HepG2 (cell line): Measurements from ENCODE around the gene HSPA4L. TPM values are rescaled to one million over a fixed set of nuclear protein-coding genes. Genes with fewer than 3 reads are reported as not detected.

ENCODE experiments used
- KLF13 ChIP-seq: sonication (generic); formaldehyde crosslinking; IDR thresholded peaks from 2 replicates; pipeline ENCODE4 v1.4.0; 2020; ENCODE audit warnings: mild to moderate bottlenecking, missing genetic modification reagents
- KMT2A ChIP-seq: sonication (generic); formaldehyde crosslinking; IDR thresholded peaks from 2 replicates; pipeline ENCODE4 v1.4.0; 2020; ENCODE audit warnings: missing genetic modification reagents
- NCOA1 ChIP-seq: sonication (generic); formaldehyde crosslinking; IDR thresholded peaks from 2 replicates; pipeline ENCODE4 v1.9.0; 2021; ENCODE audit warnings: missing genetic modification reagents
- SAFB2 ChIP-seq: sonication (generic); formaldehyde crosslinking; IDR thresholded peaks from 2 replicates; pipeline ENCODE4 v1.5.1; 2020; ENCODE audit warnings: missing genetic modification reagents, low read depth, mild to moderate bottlenecking, borderline replicate concordance
- SIX1 ChIP-seq: sonication (generic); formaldehyde crosslinking; IDR thresholded peaks from 2 replicates; pipeline ENCODE4 v1.4.0; 2020; ENCODE audit warnings: missing genetic modification reagents, borderline replicate concordance
- SRY ChIP-seq: sonication (generic); formaldehyde crosslinking; IDR thresholded peaks from 2 replicates; pipeline ENCODE4 v1.8.0; 2022; ENCODE audit warnings: mild to moderate bottlenecking, missing genetic modification reagents
- TAF1 ChIP-seq: sonication (generic); formaldehyde crosslinking; IDR thresholded peaks from 2 replicates; pipeline ENCODE4 v1.4.0; 2020; ENCODE audit warnings: missing genetic modification reagents
- YEATS4 ChIP-seq: sonication (generic); formaldehyde crosslinking; IDR thresholded peaks from 2 replicates; pipeline ENCODE4 v1.4.0; 2020; ENCODE audit warnings: missing genetic modification reagents, borderline replicate concordance
- ZFY ChIP-seq: sonication (generic); formaldehyde crosslinking; IDR thresholded peaks from 2 replicates; pipeline ENCODE4 v1.4.0; 2020; ENCODE audit warnings: missing genetic modification reagents
- ZNF138 ChIP-seq: sonication (generic); formaldehyde crosslinking; IDR thresholded peaks from 2 replicates; pipeline ENCODE4 v1.5.0; 2020; ENCODE audit warnings: mild to moderate bottlenecking, low read depth, missing genetic modification reagents
- ZNF224 ChIP-seq: sonication (generic); formaldehyde crosslinking; IDR thresholded peaks from 2 replicates; pipeline ENCODE4 v1.5.0; 2020; ENCODE audit warnings: mild to moderate bottlenecking, missing genetic modification reagents
- ZNF446 ChIP-seq: sonication (generic); formaldehyde crosslinking; IDR thresholded peaks from 2 replicates; pipeline ENCODE4 v1.5.0; 2020; ENCODE audit warnings: mild to moderate bottlenecking, missing genetic modification reagents
- ZNF546 ChIP-seq: sonication (generic); formaldehyde crosslinking; conservative IDR thresholded peaks from 2 replicates; pipeline ENCODE4 v1.8.1; 2023; ENCODE audit warnings: mild to moderate bottlenecking, missing genetic modification reagents
- ZNF614 ChIP-seq: IDR thresholded peaks from 2 replicates; pipeline ENCODE4 v1.6.1; 2018; ENCODE audit warnings: missing biosample characterization, missing genetic modification reagents, inconsistent platforms, borderline replicate concordance
- ZNF619 ChIP-seq: sonication (generic); formaldehyde crosslinking; IDR thresholded peaks from 2 replicates; pipeline ENCODE4 v1.4.0; 2020; ENCODE audit warnings: mild to moderate bottlenecking, missing genetic modification reagents
- ZNF83 ChIP-seq: sonication (generic); formaldehyde crosslinking; IDR thresholded peaks from 2 replicates; pipeline ENCODE4 v1.4.0; 2020; ENCODE audit warnings: missing genetic modification reagents, mild to moderate bottlenecking, borderline replicate concordance
- polyA plus RNA-seq, 8 experiments: library from polyadenylated mRNA; depleted of rRNA in 3 of 8; stranded (reverse) in 7 of 8; unstranded in 1 of 8; fragments of >200 nt; fragmentation: Illumina TruSeq in 4 of 8; extraction: Trizol in 4 of 8; gene quantifications; 2 replicates each; pipeline versions ENCODE4 v1.2.1 to v1.2.3, GENCODE V29; 2011 to 2016; ENCODE audit warnings: low read depth in 4 of 8, missing spikeins in 1 of 8, mixed read lengths in 1 of 8; ENCODE audit not compliant: insufficient read depth in 1 of 8
- total RNA-seq, 5 experiments: library from RNA; depleted of rRNA; stranded (reverse); fragments of >200 nt; fragmentation: Illumina TruSeq; extraction: Trizol; gene quantifications; 2 replicates each; pipeline ENCODE4 v1.2.3, GENCODE V29; 2016; ENCODE audit warnings: low read depth in 1 of 5
- TF ChIP-seq, protein P1 (sequence below): sonication (generic); formaldehyde crosslinking; IDR thresholded peaks from 2 replicates; pipeline ENCODE4 v1.5.1; 2020; ENCODE audit warnings: missing genetic modification reagents, mild to moderate bottlenecking, borderline replicate concordance
- TF ChIP-seq, protein P2 (sequence below): sonication (generic); formaldehyde crosslinking; IDR thresholded peaks from 2 replicates; pipeline ENCODE4 v1.5.1; 2020; ENCODE audit warnings: missing genetic modification reagents, mild to moderate bottlenecking, borderline replicate concordance
- TF ChIP-seq, protein P3 (sequence below), 2 experiments: sonication (generic) in 1 of 2; formaldehyde crosslinking in 1 of 2; IDR thresholded peaks; 2 replicates each; pipeline versions ENCODE4 v1.6.1 to v1.9.0; 2014 to 2022; ENCODE audit warnings: antibody characterized with exemption in 1 of 2, borderline replicate concordance in 1 of 2, inconsistent platforms in 1 of 2, low read depth in 1 of 2, missing genetic modification reagents in 1 of 2

The HSPA4L gene
- total and polyA plus RNA-seq, 2 of the 13 experiments (the other 11 are each of a cell fraction or from before 2014, with no cell fraction given): 3.7 to 31.5 TPM

GRCh38 chr4:127782275-127783025 is at the start of gene HSPA4L (continued):
- TF ChIP-seq, protein P1, sequence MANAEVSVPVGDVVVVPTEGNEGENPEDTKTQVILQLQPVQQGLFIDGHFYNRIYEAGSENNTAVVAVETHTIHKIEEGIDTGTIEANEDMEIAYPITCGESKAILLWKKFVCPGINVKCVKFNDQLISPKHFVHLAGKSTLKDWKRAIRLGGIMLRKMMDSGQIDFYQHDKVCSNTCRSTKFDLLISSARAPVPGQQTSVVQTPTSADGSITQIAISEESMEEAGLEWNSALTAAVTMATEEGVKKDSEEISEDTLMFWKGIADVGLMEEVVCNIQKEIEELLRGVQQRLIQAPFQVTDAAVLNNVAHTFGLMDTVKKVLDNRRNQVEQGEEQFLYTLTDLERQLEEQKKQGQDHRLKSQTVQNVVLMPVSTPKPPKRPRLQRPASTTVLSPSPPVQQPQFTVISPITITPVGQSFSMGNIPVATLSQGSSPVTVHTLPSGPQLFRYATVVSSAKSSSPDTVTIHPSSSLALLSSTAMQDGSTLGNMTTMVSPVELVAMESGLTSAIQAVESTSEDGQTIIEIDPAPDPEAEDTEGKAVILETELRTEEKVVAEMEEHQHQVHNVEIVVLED (CRISPR knock-in tag): peak; percentile 44; the same call in 1 of the 2 replicates
- TF ChIP-seq SAFB2 (CRISPR knock-in tag) (0 out of 2 replicates have a peak, but pooled peaks have one; percentile 70), ZFY (CRISPR knock-in tag) (peak; percentile 60; the same call in 1 of the 2 replicates), NCOA1 (CRISPR knock-in tag) (0 out of 2 replicates have a peak, but pooled peaks have one; percentile 42), SIX1 (CRISPR knock-in tag) (no peak), ZNF614 (CRISPR knock-in tag) (peak; percentile 36; the same call in 1 of the 2 replicates), ZNF83 (CRISPR knock-in tag) (0 out of 2 replicates have a peak, but pooled peaks have one; percentile 14), YEATS4 (CRISPR knock-in tag) (peak; percentile 72), TAF1 (CRISPR knock-in tag) (peak; percentile 76), SRY (CRISPR knock-in tag) (0 out of 2 replicates have a peak, but pooled peaks have one; percentile 34), ZNF619 (CRISPR knock-in tag) (no peak), ZNF224 (CRISPR knock-in tag) (0 out of 2 replicates have a peak, but pooled peaks have one; percentile 87), ZNF546 (CRISPR knock-in tag) (no peak; the same call in 1 of the 2 replicates), ZNF138 (CRISPR knock-in tag) (peak; percentile 80; the same call in 1 of the 2 replicates), KMT2A (CRISPR knock-in tag) (peak; percentile 77), ZNF446 (CRISPR knock-in tag) (no peak), KLF13 (CRISPR knock-in tag) (peak; percentile 27; the same call in 1 of the 2 replicates)
- TF ChIP-seq, protein P2, sequence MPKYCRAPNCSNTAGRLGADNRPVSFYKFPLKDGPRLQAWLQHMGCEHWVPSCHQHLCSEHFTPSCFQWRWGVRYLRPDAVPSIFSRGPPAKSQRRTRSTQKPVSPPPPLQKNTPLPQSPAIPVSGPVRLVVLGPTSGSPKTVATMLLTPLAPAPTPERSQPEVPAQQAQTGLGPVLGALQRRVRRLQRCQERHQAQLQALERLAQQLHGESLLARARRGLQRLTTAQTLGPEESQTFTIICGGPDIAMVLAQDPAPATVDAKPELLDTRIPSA (CRISPR knock-in tag): peak; percentile 45; the same call in 1 of the 2 replicates
- TF ChIP-seq, protein P3, sequence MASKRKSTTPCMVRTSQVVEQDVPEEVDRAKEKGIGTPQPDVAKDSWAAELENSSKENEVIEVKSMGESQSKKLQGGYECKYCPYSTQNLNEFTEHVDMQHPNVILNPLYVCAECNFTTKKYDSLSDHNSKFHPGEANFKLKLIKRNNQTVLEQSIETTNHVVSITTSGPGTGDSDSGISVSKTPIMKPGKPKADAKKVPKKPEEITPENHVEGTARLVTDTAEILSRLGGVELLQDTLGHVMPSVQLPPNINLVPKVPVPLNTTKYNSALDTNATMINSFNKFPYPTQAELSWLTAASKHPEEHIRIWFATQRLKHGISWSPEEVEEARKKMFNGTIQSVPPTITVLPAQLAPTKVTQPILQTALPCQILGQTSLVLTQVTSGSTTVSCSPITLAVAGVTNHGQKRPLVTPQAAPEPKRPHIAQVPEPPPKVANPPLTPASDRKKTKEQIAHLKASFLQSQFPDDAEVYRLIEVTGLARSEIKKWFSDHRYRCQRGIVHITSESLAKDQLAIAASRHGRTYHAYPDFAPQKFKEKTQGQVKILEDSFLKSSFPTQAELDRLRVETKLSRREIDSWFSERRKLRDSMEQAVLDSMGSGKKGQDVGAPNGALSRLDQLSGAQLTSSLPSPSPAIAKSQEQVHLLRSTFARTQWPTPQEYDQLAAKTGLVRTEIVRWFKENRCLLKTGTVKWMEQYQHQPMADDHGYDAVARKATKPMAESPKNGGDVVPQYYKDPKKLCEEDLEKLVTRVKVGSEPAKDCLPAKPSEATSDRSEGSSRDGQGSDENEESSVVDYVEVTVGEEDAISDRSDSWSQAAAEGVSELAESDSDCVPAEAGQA (IDR thresholded peaks at IDR 0.05; ENCODE audit: low read depth): peak; percentile 41; the same call in 1 of the 2 replicates
- TF ChIP-seq, protein P3 (CRISPR knock-in tag; IDR thresholded peaks at IDR 0.05; ENCODE audit: borderline replicate concordance): no peak
